Esophagus squamous epithelium (tissue), 5 donors: ENCODE measurements around the gene POU2F2. TPM values are rescaled to one million over a fixed set of nuclear protein-coding genes. Genes with fewer than 3 reads are reported as not detected.
"Not testable (repeated sequence)": the region's sequence is repeated elsewhere in the genome, so short reads cannot be mapped to it uniquely, and the experiment has no call there.

Source experiments
- DNase-seq: peaks from one replicate; lab custom pipeline; 2025; lab: John Stamatoyannopoulos, UW
- H3K27ac ChIP-seq, 4 donors: fragments of 200-600 bp; sonication (generic); one replicate each; pipeline ENCODE4 v1.5.1; 2016 to 2019; ENCODE audit warnings: mild to moderate bottlenecking in 1 of 4
- H3K27me3 ChIP-seq, 4 donors: fragments of 200-600 bp; sonication (generic); 1 replicate in 3 of 4; 2 replicates in 1 of 4; pipeline versions ENCODE4 v1.5.1 to v1.6.0; 2017 to 2021; ENCODE audit warnings: antibody characterized with exemption in 1 of 4
- H3K36me3 ChIP-seq, 3 donors: fragments of 200-600 bp; sonication (generic); one replicate each; pipeline ENCODE4 v1.5.1; 2016 to 2019
- H3K4me1 ChIP-seq, 3 donors: fragments of 200-600 bp; sonication (generic); one replicate each; pipeline ENCODE4 v1.5.1; 2017 to 2019
- H3K4me3 ChIP-seq, 4 donors: fragments of 200-600 bp; sonication (generic); 1 replicate in 3 of 4; 2 replicates in 1 of 4; pipeline ENCODE4 v1.5.1; 2016 to 2019; ENCODE audit warnings: mild to moderate bottlenecking in 2 of 4, moderate library complexity in 1 of 4
- H3K9me3 ChIP-seq, 3 donors: fragments of 200-600 bp; sonication (generic); one replicate each; pipeline ENCODE4 v1.5.1; 2016 to 2019
- CTCF ChIP-seq, 6 experiments: fragments of 450-650 bp in 4 of 6; fragments of 200-600 bp in 2 of 6; sonication (generic) in 2 of 6; IDR thresholded peaks; one replicate each; pipeline ENCODE4 v1.5.1; 2016 to 2019; ENCODE audit warnings: antibody characterized with exemption in 6 of 6, mild to moderate bottlenecking in 4 of 6, moderate library complexity in 4 of 6
- POLR2A ChIP-seq, 4 donors: fragments of 450-650 bp; IDR thresholded peaks; one replicate each; pipeline ENCODE4 v1.6.1; 2017; ENCODE audit warnings: antibody characterized with exemption in 4 of 4, mild to moderate bottlenecking in 4 of 4, moderate library complexity in 3 of 4
- WGBS, 2 donors: methylation state at CpG; one replicate each; pipeline ENCODE4 v1.1.5; 2018; 5-methylcytosine and 5-hydroxymethylcytosine counted together
- intact Hi-C: fragments of 100-400 bp; cut with DNase I; formaldehyde crosslinking; loops from one replicate; pipeline ENCODE4 v1.15.0; 2022
- total RNA-seq, 4 donors: library from RNA; depleted of rRNA; stranded (reverse); fragments of >200 nt; gene quantifications; one replicate each; pipeline ENCODE4 v1.1.0, GENCODE V29; 2016
- donor health status: DM: yes; HTN: yes; CAD: no.

Gene POU2F2
- total RNA-seq, 4 donors from 2014 or later, result 0.18 to 0.67 (median 0.57) TPM; not detected in 1

GRCh38 chr19:42105368-42105767 lies 26.9 kb downstream of the POU2F2 start:
- DNase-seq, result no peak
- Histone ChIP-seq H3K36me3 (no peaks in the 10 kb centered on the region), H3K4me3 (no peak overlapping the region), H3K27me3 (peaks cover 0 to 39% (median 0%) of the 10 kb centered on the region in 4 donors), H3K4me1 (peaks cover 0 to 8% (median 0%) of the 10 kb centered on the region in 3 donors), H3K9me3 (no peaks in the 10 kb centered on the region), H3K27ac (no peak overlapping the region)
- 41 to 70% methylated on average over 2 of the region's 2 CpGs for WGBS, 2 donors
- intact Hi-C loops, result no loop called here
- TF ChIP-seq CTCF (IDR thresholded peaks at IDR 0.05) (no peak), POLR2A (IDR thresholded peaks at IDR 0.05) (no peak)

GRCh38 chr19:42102877-42103276 lies 29.4 kb downstream of the POU2F2 start:
- Histone ChIP-seq H3K36me3 (no peaks in the 10 kb centered on the region), H3K4me1 (peaks cover 0 to 19% (median 0%) of the 10 kb centered on the region in 3 donors), H3K9me3 (no peaks in the 10 kb centered on the region), H3K27ac (no peak overlapping the region), H3K4me3 (no peak overlapping the region), H3K27me3 (peaks cover 0 to 32% (median 0%) of the 10 kb centered on the region in 4 donors)
- DNase-seq, result no peak
- no peak for TF ChIP-seq POLR2A (IDR thresholded peaks at IDR 0.05)
- no peak for TF ChIP-seq CTCF (IDR thresholded peaks at IDR 0.05)
- intact Hi-C loops, result no loop called here
- 67 to 89% methylated on average over 2 of the region's 2 CpGs for WGBS, 2 donors

- H3K4me3 ChIP-seq, intact Hi-C loops, H3K36me3 ChIP-seq, H3K9me3 ChIP-seq, DNase-seq, H3K27ac ChIP-seq: not testable (repeated sequence)
- Histone ChIP-seq H3K27me3 (peaks cover 0 to 25% (median 0%) of the 10 kb centered on the region in 4 donors), H3K4me1 (peaks cover 0 to 33% (median 7%) of the 10 kb centered on the region in 3 donors)
- 49 to 56% methylated on average over 9 to 10 of the region's 10 CpGs for WGBS, 2 donors
Measured at GRCh38 chr19:42100241-42100640, 32.0 kb downstream of the POU2F2 start.

- H3K9me3 ChIP-seq, result no peaks in the 10 kb centered on the region
- DNase-seq, result no peak
- no peak for TF ChIP-seq POLR2A (IDR thresholded peaks at IDR 0.05)
- intact Hi-C loops, result no loop called here
- WGBS, 2 donors, result 79 to 90% methylated on average over 5 to 6 of the region's 6 CpGs
- peak overlapping the region in 3 of 4 donors; percentile 23 to 48 (median 41) for H3K27ac ChIP-seq
- no peak overlapping the region for H3K4me3 ChIP-seq
- peaks cover 0 to 17% (median 0%) of the 10 kb centered on the region in 4 donors for H3K27me3 ChIP-seq
- no peaks in the 10 kb centered on the region for H3K36me3 ChIP-seq
- peaks cover 0 to 41% (median 7%) of the 10 kb centered on the region in 3 donors for H3K4me1 ChIP-seq
Measured at GRCh38 chr19:42099336-42099925, 32.8 kb downstream of the POU2F2 start.

GRCh38 chr19:42098781-42099180 lies 33.5 kb downstream of the POU2F2 start:
- TF ChIP-seq POLR2A (IDR thresholded peaks at IDR 0.05) (no peak), CTCF (IDR thresholded peaks at IDR 0.05) (no peak)
- Histone ChIP-seq H3K9me3 (no peaks in the 10 kb centered on the region), H3K27ac (peak overlapping the region in 3 of 4 donors; percentile 55 to 56 (median 55)), H3K4me3 (no peak overlapping the region), H3K36me3 (no peaks in the 10 kb centered on the region), H3K27me3 (peaks cover 0 to 14% (median 0%) of the 10 kb centered on the region in 4 donors), H3K4me1 (peaks cover 0 to 48% (median 8%) of the 10 kb centered on the region in 3 donors)
- intact Hi-C loops, result no loop called here
- WGBS, 2 donors, result 64 to 81% methylated on average over 3 to 4 of the region's 6 CpGs
- DNase-seq, result no peak

- intact Hi-C loops, result no loop called here
- 78 to 95% methylated on average over 3 to 5 of the region's 5 CpGs for WGBS, 2 donors
Measured at GRCh38 chr19:42097461-42097860, 34.8 kb downstream of the POU2F2 start.

More at GRCh38 chr19:42097461-42097860, 34.8 kb downstream of the POU2F2 start:
- no peak overlapping the region for H3K27ac ChIP-seq
- DNase-seq, result no peak
- H3K36me3 ChIP-seq, result no peaks in the 10 kb centered on the region
- H3K4me1 ChIP-seq, result peaks cover 0 to 60% (median 14%) of the 10 kb centered on the region in 3 donors
- no peaks in the 10 kb centered on the region for H3K9me3 ChIP-seq
- H3K27me3 ChIP-seq, result peaks cover 0 to 14% (median 0%) of the 10 kb centered on the region in 4 donors
- H3K4me3 ChIP-seq, result no peak overlapping the region
- TF ChIP-seq CTCF (IDR thresholded peaks at IDR 0.05), result no peak
- TF ChIP-seq POLR2A (IDR thresholded peaks at IDR 0.05), result no peak
